ENCODE data around the gene ZNF70. TPM values are rescaled to one million over a fixed set of nuclear protein-coding genes. Genes with fewer than 3 reads are reported as not detected.

ZNF70 gene
- total RNA-seq, 2 experiments from 2014 or later: 1.3 to 1.9 TPM

DNA sequence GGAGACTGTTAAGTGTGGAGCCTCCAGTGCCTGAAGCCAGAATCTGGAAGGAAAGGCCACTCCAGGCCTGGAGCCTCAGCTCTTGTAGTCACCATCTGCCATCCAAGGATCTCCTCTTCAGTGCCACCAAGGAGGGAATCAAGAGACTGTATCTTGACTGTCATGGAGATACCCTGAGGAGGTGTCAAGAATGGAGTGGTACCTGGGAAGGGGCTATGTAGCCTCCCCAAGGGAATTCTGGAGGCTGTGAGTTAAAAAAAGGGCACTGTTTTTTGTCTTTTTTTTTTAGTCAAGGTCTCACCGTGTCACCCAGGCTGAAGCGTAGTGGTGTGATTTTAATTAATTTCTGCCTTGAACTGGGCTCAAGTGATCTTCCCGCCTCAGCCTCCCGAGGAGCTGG lies 8.7 kb upstream of the ZNF70 start:
- Histone ChIP-seq H3K4me1 (ENCODE audit: insufficient read depth, low read length) (peaks cover 22% of the 10 kb centered on the region), H3K4me3 (ENCODE audit: low read length) (no peak overlapping the region), H3K27ac (ENCODE audit: low read depth in 1 of 2, low read length in 2 of 2) (no peak overlapping the region), H3K36me3 (ENCODE audit: insufficient read depth, low read length) (no peaks in the 10 kb centered on the region), H3K27me3 (ENCODE audit: control insufficient read depth in 1 of 2, insufficient read depth in 2 of 2, low read length in 2 of 2) (no peaks in the 10 kb centered on the region), H3K9me3 (ENCODE audit: control insufficient read depth in 1 of 2, insufficient read depth in 1 of 2, low read length in 2 of 2) (no peaks in the 10 kb centered on the region)
- Mint-ChIP-seq H3K4me1 (ENCODE audit: low read depth) (peaks cover 19% of the 10 kb centered on the region), H3K4me3 (no peak overlapping the region), H3K27ac (no peak overlapping the region), H3K27me3 (no peaks in the 10 kb centered on the region), H3K9me3 (no peaks in the 10 kb centered on the region), H3K36me3 (ENCODE audit: low read depth) (no peaks in the 10 kb centered on the region)
- intact Hi-C loops (cut with DNase I, micrococcal nuclease): no loop called here
- DNase-seq (no peak), ATAC-seq (ENCODE audit: poor library complexity) (no peak)
- POLR2A ChIA-PET: no interaction called here
- TF ChIP-seq, protein P1, sequence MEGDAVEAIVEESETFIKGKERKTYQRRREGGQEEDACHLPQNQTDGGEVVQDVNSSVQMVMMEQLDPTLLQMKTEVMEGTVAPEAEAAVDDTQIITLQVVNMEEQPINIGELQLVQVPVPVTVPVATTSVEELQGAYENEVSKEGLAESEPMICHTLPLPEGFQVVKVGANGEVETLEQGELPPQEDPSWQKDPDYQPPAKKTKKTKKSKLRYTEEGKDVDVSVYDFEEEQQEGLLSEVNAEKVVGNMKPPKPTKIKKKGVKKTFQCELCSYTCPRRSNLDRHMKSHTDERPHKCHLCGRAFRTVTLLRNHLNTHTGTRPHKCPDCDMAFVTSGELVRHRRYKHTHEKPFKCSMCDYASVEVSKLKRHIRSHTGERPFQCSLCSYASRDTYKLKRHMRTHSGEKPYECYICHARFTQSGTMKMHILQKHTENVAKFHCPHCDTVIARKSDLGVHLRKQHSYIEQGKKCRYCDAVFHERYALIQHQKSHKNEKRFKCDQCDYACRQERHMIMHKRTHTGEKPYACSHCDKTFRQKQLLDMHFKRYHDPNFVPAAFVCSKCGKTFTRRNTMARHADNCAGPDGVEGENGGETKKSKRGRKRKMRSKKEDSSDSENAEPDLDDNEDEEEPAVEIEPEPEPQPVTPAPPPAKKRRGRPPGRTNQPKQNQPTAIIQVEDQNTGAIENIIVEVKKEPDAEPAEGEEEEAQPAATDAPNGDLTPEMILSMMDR (IDR thresholded peaks at IDR 0.05): no peak
- CTCF ChIA-PET: no interaction called here

GRCh38 chr22:23756891-23757290 lies 6.0 kb upstream of the ZNF70 start:
- intact Hi-C loops (cut with DNase I, micrococcal nuclease): no loop called here
- CTCF ChIA-PET: no interaction called here
- Mint-ChIP-seq H3K36me3 (ENCODE audit: low read depth) (no peaks in the 10 kb centered on the region), H3K27ac (no peak overlapping the region), H3K4me3 (no peak overlapping the region), H3K27me3 (no peaks in the 10 kb centered on the region), H3K9me3 (no peaks in the 10 kb centered on the region), H3K4me1 (ENCODE audit: low read depth) (no peaks in the 10 kb centered on the region)
- no peak for ATAC-seq (ENCODE audit: poor library complexity)
- Histone ChIP-seq H3K4me1 (ENCODE audit: insufficient read depth, low read length) (no peaks in the 10 kb centered on the region), H3K27me3 (ENCODE audit: control insufficient read depth in 1 of 2, insufficient read depth in 2 of 2, low read length in 2 of 2) (no peaks in the 10 kb centered on the region), H3K4me3 (ENCODE audit: low read length) (no peak overlapping the region), H3K36me3 (ENCODE audit: insufficient read depth, low read length) (no peaks in the 10 kb centered on the region), H3K27ac (ENCODE audit: low read depth in 1 of 2, low read length in 2 of 2) (no peak overlapping the region), H3K9me3 (ENCODE audit: control insufficient read depth in 1 of 2, insufficient read depth in 1 of 2, low read length in 2 of 2) (no peaks in the 10 kb centered on the region)
- no peak for DNase-seq
- POLR2A ChIA-PET: interaction anchor here (0.6 kb wide), 1 partner anchor 9 kb away, joined by 4 read pairs; no protein-coding TSS in a partner anchor
- TF ChIP-seq, protein P1 (IDR thresholded peaks at IDR 0.05): no peak

DNA sequence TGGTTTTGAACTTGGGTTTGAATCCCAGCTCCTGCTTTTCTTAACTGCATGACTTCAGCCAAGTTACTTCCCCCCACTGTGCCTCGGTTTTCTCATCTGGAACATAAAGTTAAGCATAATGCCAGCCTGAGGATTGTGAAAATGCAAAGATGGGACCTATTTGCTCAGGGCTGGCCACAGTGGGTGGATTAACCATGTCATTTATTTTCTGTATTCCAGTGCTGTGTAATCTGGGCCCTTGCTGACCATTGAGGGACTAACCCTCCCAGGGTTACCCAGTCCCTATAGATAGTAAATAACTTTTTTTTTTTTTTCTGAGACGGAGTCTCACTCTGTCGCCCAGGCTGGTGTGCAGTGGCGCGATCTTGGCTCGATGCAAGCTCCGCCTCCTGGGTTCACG lies 4.8 kb upstream of the ZNF70 start:
- no peaks in the 10 kb centered on the region for H3K36me3 Mint-ChIP-seq (ENCODE audit: low read depth)
- intact Hi-C loops (cut with DNase I, micrococcal nuclease): no loop called here
- no peaks in the 10 kb centered on the region for H3K27me3 Mint-ChIP-seq
- no peak for ATAC-seq (ENCODE audit: poor library complexity)
- Histone ChIP-seq H3K9me3 (ENCODE audit: control insufficient read depth in 1 of 2, insufficient read depth in 1 of 2, low read length in 2 of 2) (no peaks in the 10 kb centered on the region), H3K4me3 (ENCODE audit: low read length) (no peak overlapping the region), H3K36me3 (ENCODE audit: insufficient read depth, low read length) (no peaks in the 10 kb centered on the region), H3K27ac (ENCODE audit: low read depth in 1 of 2, low read length in 2 of 2) (no peak overlapping the region), H3K27me3 (ENCODE audit: control insufficient read depth in 1 of 2, insufficient read depth in 2 of 2, low read length in 2 of 2) (no peaks in the 10 kb centered on the region), H3K4me1 (ENCODE audit: insufficient read depth, low read length) (peaks cover 7% of the 10 kb centered on the region)
- ChIA-PET CTCF (interaction anchor here (1.0 kb wide), 1 partner anchor 9 kb away, joined by 3 read pairs; no protein-coding TSS in a partner anchor), POLR2A (interaction anchor here (1.1 to 1.2 kb wide), 2 partner anchors 37 to 102 kb away, joined by 3 read pairs; partner anchors contain the start of gene SLC2A11)
- H3K9me3 Mint-ChIP-seq: no peaks in the 10 kb centered on the region
- H3K4me3 Mint-ChIP-seq: no peak overlapping the region
- TF ChIP-seq, protein P1 (IDR thresholded peaks at IDR 0.05): no peak
- no peak overlapping the region for H3K27ac Mint-ChIP-seq
- DNase-seq: no peak
- peaks cover under 1% of the 10 kb centered on the region for H3K4me1 Mint-ChIP-seq (ENCODE audit: low read depth)

All from CD4-positive, alpha-beta T cell (primary cell).